ENCODE data around the gene MICOS13. TPM values are rescaled to one million over a fixed set of nuclear protein-coding genes. Genes with fewer than 3 reads are reported as not detected.

MICOS13 gene
- total RNA-seq, 2 donors from 2014 or later = 26.3 to 35.0 TPM

DNA sequence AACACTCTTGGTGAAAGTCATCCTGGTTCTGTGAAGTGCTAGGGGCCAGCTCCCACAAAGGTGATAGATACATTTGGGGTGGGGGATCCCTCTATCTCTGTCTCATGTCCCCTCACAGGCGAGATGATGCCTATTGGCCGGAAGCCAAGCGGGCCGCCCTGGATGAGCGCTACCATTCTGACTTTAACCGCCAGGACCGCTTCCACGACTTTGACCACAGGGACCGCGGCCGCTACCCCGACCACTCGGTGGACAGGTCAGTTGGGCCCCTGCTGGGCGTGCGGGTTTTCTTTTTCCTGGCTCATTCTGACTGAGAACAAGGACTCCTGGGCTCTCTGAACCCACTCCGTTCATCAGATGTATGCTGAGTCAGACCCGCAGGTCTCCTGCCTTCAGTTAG lies 16.4 kb downstream of the MICOS13 start:
- Histone ChIP-seq H3K9ac (ENCODE audit: extremely low read depth, low read length, poor library complexity, severe bottlenecking) (no peak overlapping the region), H3K27ac (ENCODE audit: low read depth, low read length) (no peak overlapping the region), H3K9me3 (ENCODE audit: control insufficient read depth, low read length) (no peaks in the 10 kb centered on the region), H3K27me3 (ENCODE audit: control insufficient read depth, insufficient read depth, low read length, poor library complexity, severe bottlenecking) (no peaks in the 10 kb centered on the region), H3K4me1 (ENCODE audit: control insufficient read depth, insufficient read depth, low read length) (no peaks in the 10 kb centered on the region), H3K36me3 (ENCODE audit: control insufficient read depth, insufficient read depth, low read length) (peaks cover 89% of the 10 kb centered on the region), H3K4me3 (ENCODE audit: low read length) (no peak overlapping the region)
- Mint-ChIP-seq H3K27ac (no peak overlapping the region), H3K4me1 (peaks cover 6% of the 10 kb centered on the region), H3K4me3 (no peak overlapping the region), H3K9me3 (no peaks in the 10 kb centered on the region), H3K27me3 (ENCODE audit: insufficient read depth) (no peaks in the 10 kb centered on the region), H3K36me3 (ENCODE audit: low read depth) (peaks cover 78% of the 10 kb centered on the region)
- no peak for DNase-seq
- 95% methylated on average over 16 to 17 of the region's 17 CpGs for WGBS, 2 experiments (ENCODE audit: insufficient coverage in 1 of 2, insufficient read length in 1 of 2)
- no peak for TF ChIP-seq CTCF (conservative IDR thresholded peaks at IDR 0.05)

DNA sequence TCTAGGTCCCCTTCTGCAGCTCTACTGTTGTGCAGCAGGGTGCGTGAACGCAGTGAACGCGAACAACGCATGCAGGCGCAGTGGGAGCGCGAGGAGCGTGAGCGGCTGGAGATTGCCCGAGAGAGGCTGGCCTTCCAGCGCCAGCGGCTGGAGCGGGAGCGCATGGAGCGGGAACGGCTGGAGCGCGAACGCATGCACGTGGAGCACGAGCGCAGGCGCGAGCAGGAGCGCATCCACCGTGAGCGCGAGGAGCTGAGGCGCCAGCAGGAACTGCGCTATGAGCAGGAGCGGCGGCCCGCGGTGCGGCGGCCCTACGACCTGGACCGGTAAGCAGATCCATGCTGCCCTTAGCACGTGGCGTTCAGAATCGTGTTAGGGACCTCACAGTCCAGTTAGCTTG lies 18.8 kb downstream of the MICOS13 start:
- Histone ChIP-seq H3K9me3 (ENCODE audit: control insufficient read depth, low read length) (no peaks in the 10 kb centered on the region), H3K27ac (ENCODE audit: low read depth, low read length) (no peak overlapping the region), H3K4me3 (ENCODE audit: low read length) (no peak overlapping the region), H3K9ac (ENCODE audit: extremely low read depth, low read length, poor library complexity, severe bottlenecking) (no peak overlapping the region), H3K4me1 (ENCODE audit: control insufficient read depth, insufficient read depth, low read length) (no peaks in the 10 kb centered on the region), H3K27me3 (ENCODE audit: control insufficient read depth, insufficient read depth, low read length, poor library complexity, severe bottlenecking) (no peaks in the 10 kb centered on the region), H3K36me3 (ENCODE audit: control insufficient read depth, insufficient read depth, low read length) (peaks cover 82% of the 10 kb centered on the region)
- H3K4me1 Mint-ChIP-seq = no peaks in the 10 kb centered on the region
- no peak for TF ChIP-seq CTCF (conservative IDR thresholded peaks at IDR 0.05)
- no peak overlapping the region for H3K4me3 Mint-ChIP-seq
- DNase-seq = no peak
- no peak overlapping the region for H3K27ac Mint-ChIP-seq
- 98% methylated on average over 42 of the region's 42 CpGs for WGBS, 2 experiments (ENCODE audit: insufficient coverage in 1 of 2, insufficient read length in 1 of 2)
- peaks cover 74% of the 10 kb centered on the region for H3K36me3 Mint-ChIP-seq (ENCODE audit: low read depth)
- H3K27me3 Mint-ChIP-seq (ENCODE audit: insufficient read depth) = no peaks in the 10 kb centered on the region
- no peaks in the 10 kb centered on the region for H3K9me3 Mint-ChIP-seq

GRCh38 chr19:5655412-5655811 lies 24.9 kb downstream of the MICOS13 start:
- 96% methylated on average over 2 to 5 of the region's 5 CpGs for WGBS, 2 experiments (ENCODE audit: insufficient coverage in 1 of 2, insufficient read length in 1 of 2)
- Histone ChIP-seq H3K9ac (ENCODE audit: extremely low read depth, low read length, poor library complexity, severe bottlenecking) (no peak overlapping the region), H3K27ac (ENCODE audit: low read depth, low read length) (no peak overlapping the region), H3K4me3 (ENCODE audit: low read length) (no peak overlapping the region), H3K4me1 (ENCODE audit: control insufficient read depth, insufficient read depth, low read length) (no peaks in the 10 kb centered on the region), H3K27me3 (ENCODE audit: control insufficient read depth, insufficient read depth, low read length, poor library complexity, severe bottlenecking) (no peaks in the 10 kb centered on the region), H3K36me3 (ENCODE audit: control insufficient read depth, insufficient read depth, low read length) (peaks cover 89% of the 10 kb centered on the region), H3K9me3 (ENCODE audit: control insufficient read depth, low read length) (no peaks in the 10 kb centered on the region)
- Mint-ChIP-seq H3K4me3 (no peak overlapping the region), H3K36me3 (ENCODE audit: low read depth) (peaks cover 69% of the 10 kb centered on the region), H3K4me1 (no peaks in the 10 kb centered on the region), H3K9me3 (no peaks in the 10 kb centered on the region), H3K27ac (no peak overlapping the region), H3K27me3 (ENCODE audit: insufficient read depth) (no peaks in the 10 kb centered on the region)
- no peak for DNase-seq
- TF ChIP-seq CTCF (conservative IDR thresholded peaks at IDR 0.05) = no peak

Measured in endodermal cell (in vitro differentiated cells).